GM12891 (cell line): ENCODE data around the gene ENTR1.

Experiments
- PAX5 ChIP-seq: IDR thresholded peaks from 2 replicates; pipeline ENCODE4 v1.6.1; 2011; ENCODE audit warnings: low read length, moderate library complexity, mild to moderate bottlenecking; ENCODE audit not compliant: insufficient read depth, severe bottlenecking
- POLR2A ChIP-seq: IDR thresholded peaks from 2 replicates; pipeline ENCODE4 v1.6.1; 2011; ENCODE audit warnings: low read depth, low read length, control low read depth
- POLR2AphosphoS5 ChIP-seq: IDR thresholded peaks from 2 replicates; pipeline ENCODE4 v1.6.1; 2011; ENCODE audit warnings: low read depth, low read length, control low read depth
- TAF1 ChIP-seq: IDR thresholded peaks from 2 replicates; pipeline ENCODE4 v1.6.1; 2011; ENCODE audit warnings: low read depth, low read length, control low read depth

DNA sequence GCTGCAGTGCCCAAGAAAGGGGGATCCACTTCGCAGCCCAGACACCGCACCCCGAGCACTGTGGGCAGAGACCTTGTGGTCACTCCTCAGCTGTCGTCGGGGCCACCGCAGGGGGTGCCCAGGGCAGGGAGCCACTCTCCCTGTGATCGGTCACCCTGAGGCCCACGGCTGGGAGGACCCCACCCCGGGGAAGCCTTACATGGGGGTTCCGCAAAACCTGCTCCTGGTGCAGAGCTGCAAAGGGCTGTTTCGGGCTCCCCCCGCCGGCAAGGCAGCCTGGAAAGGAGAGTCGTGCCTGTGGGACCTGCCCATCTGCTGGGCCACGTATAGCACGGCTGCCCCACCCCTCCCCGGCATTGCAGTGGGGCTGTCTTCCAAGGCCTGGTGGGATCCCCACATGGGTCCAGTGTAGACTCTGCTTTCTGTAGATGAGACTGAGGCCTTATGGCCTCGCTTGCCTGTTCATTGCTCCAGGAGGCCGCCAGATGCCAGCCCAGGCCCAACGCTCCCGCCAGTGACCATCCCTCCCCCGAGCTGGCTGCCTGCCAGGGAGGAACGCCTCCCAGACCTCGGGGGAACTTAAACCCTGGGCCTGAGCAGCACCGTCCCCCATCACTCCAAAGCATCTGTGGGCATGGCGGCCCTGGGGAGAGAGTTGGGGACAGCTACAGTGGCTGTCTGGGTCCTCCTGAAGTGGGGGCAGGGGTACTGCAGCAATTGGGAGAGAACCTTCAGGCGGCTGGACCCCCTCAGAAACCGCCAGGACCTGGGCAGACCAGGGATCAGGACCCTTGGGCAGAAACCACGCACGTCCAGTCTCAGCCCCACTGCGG, 45.3 kb downstream of the ENTR1 start:
- TF ChIP-seq POLR2A = no peak
- TF ChIP-seq POLR2AphosphoS5 = no peak
- TF ChIP-seq TAF1 = no peak
- TF ChIP-seq PAX5 = no peak
